ENCODE measurements around the gene UGGT2. TPM values are rescaled to one million over a fixed set of nuclear protein-coding genes. Genes with fewer than 3 reads are reported as not detected.
A peak's percentile ranks its signal among the peaks of the same experiment; 100 is the strongest.

UGGT2 gene
- polyA plus RNA-seq, 6 donors from 2014 or later: 0.22 to 0.58 TPM; not detected in 4

GRCh38 chr13:96041326-96042110, 11.7 kb downstream of the UGGT2 start:
- Mint-ChIP-seq H3K4me1 (no peaks in the 10 kb centered on the region), H3K4me3 (no peak overlapping the region), H3K36me3 (peaks cover 0 to 9% of the 10 kb centered on the region in 2 donors), H3K27me3 (peaks cover 0 to 9% (median 6%) of the 10 kb centered on the region in 3 donors), H3K9me3 (peaks cover 4 to 20% (median 12%) of the 10 kb centered on the region in 7 donors), H3K27ac (no peak overlapping the region)
- ATAC-seq (ENCODE audit: low read depth in 2 of 2) (no peak), DNase-seq (no peak)

- H3K4me3 Mint-ChIP-seq: no peak overlapping the region
These were observed 16.7 kb downstream of the UGGT2 start for GRCh38 chr13:96036515-96036914.

GRCh38 chr13:96034662-96035061, 18.5 kb downstream of the UGGT2 start:
- Mint-ChIP-seq H3K9me3 (peaks cover 0 to 8% (median 4%) of the 10 kb centered on the region in 7 donors), H3K27me3 (no peaks in the 10 kb centered on the region), H3K36me3 (no peaks in the 10 kb centered on the region), H3K4me1 (no peaks in the 10 kb centered on the region), H3K4me3 (no peak overlapping the region), H3K27ac (no peak overlapping the region)
- no peak for ATAC-seq (ENCODE audit: low read depth in 2 of 2)
- no peak for DNase-seq

More at GRCh38 chr13:96036515-96036914, 16.7 kb downstream of the UGGT2 start:
- DNase-seq (no peak), ATAC-seq (ENCODE audit: low read depth in 2 of 2) (no peak)
- no peaks in the 10 kb centered on the region for H3K27me3 Mint-ChIP-seq
- no peaks in the 10 kb centered on the region for H3K4me1 Mint-ChIP-seq
- H3K27ac Mint-ChIP-seq: no peak overlapping the region
- no peaks in the 10 kb centered on the region for H3K36me3 Mint-ChIP-seq
- peaks cover 0 to 8% (median 4%) of the 10 kb centered on the region in 7 donors for H3K9me3 Mint-ChIP-seq

- H3K27me3 Mint-ChIP-seq: no peaks in the 10 kb centered on the region
- DNase-seq: no peak
- peaks cover 0 to 8% (median 4%) of the 10 kb centered on the region in 7 donors for H3K9me3 Mint-ChIP-seq
- H3K4me1 Mint-ChIP-seq: no peaks in the 10 kb centered on the region
- no peak for ATAC-seq (ENCODE audit: low read depth in 2 of 2)
- no peak overlapping the region for H3K27ac Mint-ChIP-seq
- H3K36me3 Mint-ChIP-seq: no peaks in the 10 kb centered on the region
- H3K4me3 Mint-ChIP-seq: no peak overlapping the region
These were observed 19.8 kb downstream of the UGGT2 start for GRCh38 chr13:96033220-96034015.

GRCh38 chr13:96032717-96033116, 20.5 kb downstream of the UGGT2 start:
- Mint-ChIP-seq H3K4me1 (no peaks in the 10 kb centered on the region), H3K9me3 (peaks cover 0 to 8% (median 4%) of the 10 kb centered on the region in 7 donors), H3K27ac (no peak overlapping the region), H3K27me3 (no peaks in the 10 kb centered on the region), H3K4me3 (no peak overlapping the region), H3K36me3 (no peaks in the 10 kb centered on the region)
- DNase-seq (no peak), ATAC-seq (ENCODE audit: low read depth in 2 of 2) (no peak)

GRCh38 chr13:96029002-96029401, 24.2 kb downstream of the UGGT2 start:
- no peaks in the 10 kb centered on the region for H3K36me3 Mint-ChIP-seq
- no peaks in the 10 kb centered on the region for H3K4me1 Mint-ChIP-seq
- peaks cover 0 to 4% (median 0%) of the 10 kb centered on the region in 3 donors for H3K27me3 Mint-ChIP-seq
- H3K9me3 Mint-ChIP-seq: peaks cover 0 to 6% (median 2%) of the 10 kb centered on the region in 7 donors
- H3K27ac Mint-ChIP-seq: no peak overlapping the region
- no peak for ATAC-seq (ENCODE audit: low read depth in 2 of 2)
- no peak overlapping the region for H3K4me3 Mint-ChIP-seq
- no peak for DNase-seq

GRCh38 chr13:96027496-96027895, 25.7 kb downstream of the UGGT2 start:
- Mint-ChIP-seq H3K4me1 (no peaks in the 10 kb centered on the region), H3K9me3 (no peaks in the 10 kb centered on the region), H3K36me3 (no peaks in the 10 kb centered on the region), H3K27me3 (peaks cover 0 to 4% (median 0%) of the 10 kb centered on the region in 3 donors), H3K27ac (peak overlapping the region in 1 of 6 donors; percentile 5), H3K4me3 (no peak overlapping the region)
- ATAC-seq (ENCODE audit: low read depth in 2 of 2) (no peak), DNase-seq (no peak)

- no peak for ATAC-seq (ENCODE audit: low read depth in 2 of 2)
- no peak for DNase-seq
- Mint-ChIP-seq H3K4me1 (no peaks in the 10 kb centered on the region), H3K36me3 (no peaks in the 10 kb centered on the region), H3K27ac (no peak overlapping the region), H3K4me3 (no peak overlapping the region), H3K9me3 (no peaks in the 10 kb centered on the region), H3K27me3 (peaks cover 0 to 4% (median 0%) of the 10 kb centered on the region in 3 donors)
These were observed 27.9 kb downstream of the UGGT2 start for GRCh38 chr13:96025283-96025682.

GRCh38 chr13:96020931-96021330, 32.3 kb downstream of the UGGT2 start:
- Mint-ChIP-seq H3K27me3 (peaks cover 0 to 4% (median 0%) of the 10 kb centered on the region in 3 donors), H3K4me1 (no peaks in the 10 kb centered on the region), H3K36me3 (peaks cover 3% of the 10 kb centered on the region in 2 donors), H3K4me3 (no peak overlapping the region), H3K27ac (no peak overlapping the region), H3K9me3 (peaks cover 2 to 5% (median 3%) of the 10 kb centered on the region in 7 donors)
- ATAC-seq (ENCODE audit: low read depth in 2 of 2) (no peak), DNase-seq (no peak)

- Mint-ChIP-seq H3K36me3 (peaks cover 6 to 7% of the 10 kb centered on the region in 2 donors), H3K27me3 (no peaks in the 10 kb centered on the region), H3K4me3 (no peak overlapping the region), H3K9me3 (peaks cover 2 to 10% (median 7%) of the 10 kb centered on the region in 7 donors), H3K27ac (no peak overlapping the region), H3K4me1 (no peaks in the 10 kb centered on the region)
- no peak for DNase-seq
- ATAC-seq (ENCODE audit: low read depth in 2 of 2): no peak
These were observed 33.0 kb downstream of the UGGT2 start for GRCh38 chr13:96020155-96020575.

- no peak overlapping the region for H3K27ac Mint-ChIP-seq
- no peaks in the 10 kb centered on the region for H3K4me1 Mint-ChIP-seq
- H3K36me3 Mint-ChIP-seq: peaks cover 6 to 7% of the 10 kb centered on the region in 2 donors
- peaks cover 2 to 12% (median 7%) of the 10 kb centered on the region in 7 donors for H3K9me3 Mint-ChIP-seq
- H3K4me3 Mint-ChIP-seq: peak overlapping the region in 1 of 8 donors; percentile 41
- H3K27me3 Mint-ChIP-seq: no peaks in the 10 kb centered on the region
- DNase-seq: no peak
- ATAC-seq (ENCODE audit: low read depth in 2 of 2): no peak
These were observed 35.1 kb downstream of the UGGT2 start for GRCh38 chr13:96018135-96018534.

GRCh38 chr13:96011291-96011872, 41.8 kb downstream of the UGGT2 start:
- Mint-ChIP-seq H3K4me3 (no peak overlapping the region), H3K36me3 (peaks cover 6 to 7% of the 10 kb centered on the region in 2 donors), H3K9me3 (peaks cover 4 to 28% (median 8%) of the 10 kb centered on the region in 7 donors), H3K4me1 (no peaks in the 10 kb centered on the region), H3K27me3 (peaks cover 0 to 4% (median 0%) of the 10 kb centered on the region in 3 donors), H3K27ac (no peak overlapping the region)
- no peak for ATAC-seq (ENCODE audit: low read depth in 2 of 2)
- DNase-seq: no peak

GRCh38 chr13:96003304-96003703, 49.9 kb downstream of the UGGT2 start:
- Mint-ChIP-seq H3K4me3 (no peak overlapping the region), H3K4me1 (no peaks in the 10 kb centered on the region), H3K36me3 (no peaks in the 10 kb centered on the region), H3K27me3 (peaks cover 0 to 4% (median 0%) of the 10 kb centered on the region in 3 donors), H3K9me3 (peaks cover 0 to 16% (median 4%) of the 10 kb centered on the region in 7 donors), H3K27ac (no peak overlapping the region)
- no peak for ATAC-seq (ENCODE audit: low read depth in 2 of 2)
- DNase-seq: no peak
